Superior temporal gyrus (tissue), 1 donor: ENCODE data around the gene ZG16B.

ENCODE experiments used
- DNase-seq: peaks from one replicate; pipeline ENCODE4 v3.0.0-alpha.2; 2016; ENCODE audit errors: extremely low spot score

ZG16B gene

GRCh38 chr16:2829501-2830354 is at the start of gene ZG16B:
TSS of gene ZG16B (plus strand) at chr16:2830303. CDS start at chr16:2830442, 139 bp downstream.
- no peak for DNase-seq

GRCh38 chr16:2782583-2783351 is 47.3 kb upstream of the ZG16B start:
- DNase-seq = no peak

GRCh38 chr16:2783581-2784357 is 46.3 kb upstream of the ZG16B start:
- no peak for DNase-seq

GRCh38 chr16:2784358-2785100 is 45.6 kb upstream of the ZG16B start:
- no peak for DNase-seq

GRCh38 chr16:2785101-2785991 is 44.8 kb upstream of the ZG16B start:
- DNase-seq = no peak

GRCh38 chr16:2786061-2786825 is 43.9 kb upstream of the ZG16B start:
- DNase-seq = no peak

GRCh38 chr16:2786826-2787151 is 43.3 kb upstream of the ZG16B start:
- DNase-seq = no peak

- DNase-seq = no peak
These were observed 42.7 kb upstream of the ZG16B start, which contains the start of gene PRSS33 for GRCh38 chr16:2787406-2787805. TSS of gene PRSS33 (minus strand) at chr16:2787560. CDS start at chr16:2786547, 1,013 bp downstream.

- no peak for DNase-seq
These were observed 42.1 kb upstream of the ZG16B start for GRCh38 chr16:2787961-2788360.

- no peak for DNase-seq
These were observed 39.5 kb upstream of the ZG16B start for GRCh38 chr16:2790631-2791030.

- DNase-seq = no peak
These were observed 38.9 kb upstream of the ZG16B start for GRCh38 chr16:2791174-2791573.

- no peak for DNase-seq
These were observed 37.2 kb upstream of the ZG16B start for GRCh38 chr16:2792940-2793339.

GRCh38 chr16:2795395-2796143 is 34.5 kb upstream of the ZG16B start:
- no peak for DNase-seq

GRCh38 chr16:2798723-2799204 is 31.3 kb upstream of the ZG16B start:
- no peak for DNase-seq

- DNase-seq = no peak
These were observed 30.8 kb upstream of the ZG16B start for GRCh38 chr16:2799205-2799858.

- no peak for DNase-seq
These were observed 30.3 kb upstream of the ZG16B start for GRCh38 chr16:2799859-2800226.

GRCh38 chr16:2803545-2804195 is 26.4 kb upstream of the ZG16B start:
- no peak for DNase-seq

GRCh38 chr16:2804728-2805127 is 25.4 kb upstream of the ZG16B start:
- no peak for DNase-seq
